PFSK-1 (cell line): ENCODE results near the gene HS6ST3.

Source experiments
- POLR2AphosphoS5 ChIP-seq: IDR thresholded peaks from 2 replicates; pipeline ENCODE4 v1.6.1; 2012; ENCODE audit warnings: low read depth, mild to moderate bottlenecking, control low read depth, low read length, moderate library complexity
- REST ChIP-seq, 2 experiments: IDR thresholded peaks; 2 replicates each; pipeline versions ENCODE4 v1.6.1 to v1.8.0; 2011 to 2012; ENCODE audit warnings: low read depth in 2 of 2, low read length in 2 of 2, control low read depth in 1 of 2, inconsistent platforms in 1 of 2, mild to moderate bottlenecking in 1 of 2, moderate library complexity in 1 of 2; ENCODE audit not compliant: insufficient read depth in 1 of 2

GRCh38 chr13:96216543-96216942 is 126.6 kb downstream of the HS6ST3 start:
- TF ChIP-seq REST (IDR thresholded peaks at IDR 0.05; ENCODE audit: insufficient read depth in 1 of 2, low read depth in 2 of 2, low read length in 2 of 2) (no peak), POLR2AphosphoS5 (no peak)
